ENCODE results near the gene HSPG2.

GRCh38 chr1:21946836-21947587 lies 9.9 kb upstream of the HSPG2 start:
- TF ChIP-seq POLR2A (IDR thresholded peaks at IDR 0.05) (peak in 1 of 2 donors; percentile 15), CTCF (IDR thresholded peaks at IDR 0.05) (peak in 5 of 12 donors; percentile 11 to 46 (median 16))
